ENCODE results near the gene FOLR2.
"Not testable (repeated sequence)": the region's sequence is repeated elsewhere in the genome, so short reads cannot be mapped to it uniquely, and the experiment has no call there.

FOLR2 gene

GRCh38 chr11:72253392-72253791 lies 36.8 kb downstream of the FOLR2 start:
- H3K4me3 Mint-ChIP-seq = no peak overlapping the region
- no peaks in the 10 kb centered on the region for H3K9me3 Mint-ChIP-seq
- no peak for DNase-seq

GRCh38 chr11:72254299-72254993 lies 37.9 kb downstream of the FOLR2 start:
- H3K27me3 Mint-ChIP-seq = peaks cover 21% of the 10 kb centered on the region
- no peak overlapping the region for H3K4me3 Mint-ChIP-seq
- no peaks in the 10 kb centered on the region for H3K9me3 Mint-ChIP-seq
- DNase-seq = no peak
- no peaks in the 10 kb centered on the region for H3K36me3 Mint-ChIP-seq (ENCODE audit: low read depth)
- H3K27ac Mint-ChIP-seq = no peak overlapping the region
- H3K4me1 Mint-ChIP-seq (ENCODE audit: low read depth) = no peaks in the 10 kb centered on the region

More at GRCh38 chr11:72253392-72253791, 36.8 kb downstream of the FOLR2 start:
- peaks cover 24% of the 10 kb centered on the region for H3K27me3 Mint-ChIP-seq
- no peak overlapping the region for H3K27ac Mint-ChIP-seq
- no peaks in the 10 kb centered on the region for H3K4me1 Mint-ChIP-seq (ENCODE audit: low read depth)
- no peaks in the 10 kb centered on the region for H3K36me3 Mint-ChIP-seq (ENCODE audit: low read depth)

- Mint-ChIP-seq H3K36me3 (ENCODE audit: low read depth) (no peaks in the 10 kb centered on the region), H3K4me3 (no peak overlapping the region), H3K27ac (no peak overlapping the region), H3K4me1 (ENCODE audit: low read depth) (no peaks in the 10 kb centered on the region), H3K27me3 (peaks cover 12% of the 10 kb centered on the region), H3K9me3 (no peaks in the 10 kb centered on the region)
- no peak for DNase-seq
These were observed 41.0 kb downstream of the FOLR2 start for GRCh38 chr11:72257570-72257969.

GRCh38 chr11:72259490-72259889 lies 42.9 kb downstream of the FOLR2 start:
- Mint-ChIP-seq H3K27me3 (peaks cover 14% of the 10 kb centered on the region), H3K4me1 (ENCODE audit: low read depth) (peaks cover 7% of the 10 kb centered on the region), H3K36me3 (ENCODE audit: low read depth) (no peaks in the 10 kb centered on the region), H3K9me3 (no peaks in the 10 kb centered on the region), H3K27ac (no peak overlapping the region), H3K4me3 (no peak overlapping the region)
- no peak for DNase-seq

GRCh38 chr11:72260574-72260973 lies 44.0 kb downstream of the FOLR2 start:
- Mint-ChIP-seq H3K27me3 (peaks cover 15% of the 10 kb centered on the region), H3K36me3 (ENCODE audit: low read depth) (no peaks in the 10 kb centered on the region), H3K27ac (no peak overlapping the region), H3K9me3 (no peaks in the 10 kb centered on the region), H3K4me1 (ENCODE audit: low read depth) (peaks cover 7% of the 10 kb centered on the region), H3K4me3 (no peak overlapping the region)
- no peak for DNase-seq

GRCh38 chr11:72263361-72263760 lies 46.8 kb downstream of the FOLR2 start:
- Mint-ChIP-seq H3K36me3 (ENCODE audit: low read depth) (no peaks in the 10 kb centered on the region), H3K4me1 (ENCODE audit: low read depth) (peaks cover 7% of the 10 kb centered on the region), H3K4me3 (no peak overlapping the region), H3K27me3 (peaks cover 24% of the 10 kb centered on the region), H3K27ac (no peak overlapping the region), H3K9me3 (no peaks in the 10 kb centered on the region)
- no peak for DNase-seq

GRCh38 chr11:72265951-72266350 lies 49.4 kb downstream of the FOLR2 start:
- Mint-ChIP-seq H3K36me3 (ENCODE audit: low read depth) (no peaks in the 10 kb centered on the region), H3K27ac (no peak overlapping the region), H3K27me3 (peaks cover 36% of the 10 kb centered on the region), H3K9me3 (no peaks in the 10 kb centered on the region), H3K4me3 (no peak overlapping the region), H3K4me1 (ENCODE audit: low read depth) (peaks cover 14% of the 10 kb centered on the region)
- no peak for DNase-seq

GRCh38 chr11:72266960-72267359 lies 50.4 kb downstream of the FOLR2 start:
- H3K4me3 Mint-ChIP-seq; H3K36me3 Mint-ChIP-seq (ENCODE audit: low read depth); DNase-seq; H3K27ac Mint-ChIP-seq; H3K9me3 Mint-ChIP-seq: not testable (repeated sequence)
- Mint-ChIP-seq H3K27me3 (peaks cover 41% of the 10 kb centered on the region), H3K4me1 (ENCODE audit: low read depth) (peaks cover 14% of the 10 kb centered on the region)

- no peak for DNase-seq
- Mint-ChIP-seq H3K27me3 (peaks cover 36% of the 10 kb centered on the region), H3K4me1 (ENCODE audit: low read depth) (peaks cover 13% of the 10 kb centered on the region), H3K36me3 (ENCODE audit: low read depth) (no peaks in the 10 kb centered on the region), H3K4me3 (no peak overlapping the region), H3K27ac (no peak overlapping the region), H3K9me3 (no peaks in the 10 kb centered on the region)
These were observed 51.5 kb downstream of the FOLR2 start for GRCh38 chr11:72267956-72268617.

Data from activated T-cell treated with anti-CD3 and anti-CD28 coated beads, Interleukin-2, amount 50 U/mL, for 24 hours (primary cell).